GM19328 (cell line): ENCODE measurements around the gene CRISPLD2.

Experiments used
- ATAC-seq: cut with Tn5 transposase; IDR thresholded peaks from one replicate; pipeline ENCODE4 v1.9.1; 2021; ENCODE audit warnings: mild to moderate bottlenecking, moderate library complexity; ENCODE audit not compliant: unreplicated experiment

The CRISPLD2 gene

GRCh38 chr16:84907051-84907450 is 87.3 kb downstream of the CRISPLD2 start:
- ATAC-seq: no peak

DNA sequence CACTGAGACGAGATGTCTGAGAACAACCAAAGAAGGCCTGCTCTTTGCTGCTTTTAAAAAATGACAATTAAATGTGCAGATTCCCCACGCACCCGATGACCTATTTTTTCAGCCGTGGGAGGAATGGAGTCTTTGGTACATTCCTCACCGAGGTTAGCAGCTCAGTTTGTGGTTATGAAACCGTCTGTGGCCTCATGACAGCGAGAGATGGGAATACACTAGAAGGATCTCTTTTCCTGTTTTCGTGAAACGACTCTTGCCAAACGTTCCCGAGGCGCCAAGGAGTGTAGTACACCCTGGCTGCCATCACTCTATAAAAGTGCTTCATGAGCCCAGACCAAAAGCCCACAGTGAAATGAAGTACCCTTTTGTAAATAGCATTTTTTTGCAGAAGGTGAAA is 87.8 kb downstream of the CRISPLD2 start:
- no peak for ATAC-seq

DNA sequence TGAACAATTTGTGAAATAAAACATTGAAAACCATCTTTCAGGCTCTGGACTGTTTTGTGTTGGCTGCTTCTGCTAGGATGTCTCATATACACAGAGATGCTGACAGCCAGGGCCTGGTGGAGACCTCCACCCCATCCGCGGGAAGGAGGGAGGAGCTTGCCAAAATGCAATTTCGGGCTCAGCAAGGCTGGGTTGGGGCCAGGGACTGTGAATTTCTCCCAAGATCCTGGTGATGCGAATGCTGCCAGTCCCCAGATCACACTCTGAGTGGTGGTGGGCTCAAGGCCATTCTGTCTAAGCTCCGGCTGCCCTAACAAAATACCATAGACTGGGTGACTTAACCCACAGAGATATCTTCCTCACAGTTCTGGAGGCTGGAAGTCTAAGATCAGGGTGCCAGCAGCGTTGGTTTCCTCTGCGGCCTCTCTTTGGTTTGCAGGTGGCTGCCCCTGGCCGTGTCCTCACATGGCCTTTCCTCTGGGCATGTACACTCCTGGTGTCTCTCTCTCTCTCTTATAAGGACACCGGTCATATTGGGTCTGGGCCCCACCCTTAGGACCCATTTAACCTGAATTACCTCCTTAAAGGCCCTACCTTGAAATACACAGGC is 89.8 kb downstream of the CRISPLD2 start:
- no peak for ATAC-seq

- ATAC-seq: no peak
These were observed 91.9 kb downstream of the CRISPLD2 start for GRCh38 chr16:84911486-84912216.

DNA sequence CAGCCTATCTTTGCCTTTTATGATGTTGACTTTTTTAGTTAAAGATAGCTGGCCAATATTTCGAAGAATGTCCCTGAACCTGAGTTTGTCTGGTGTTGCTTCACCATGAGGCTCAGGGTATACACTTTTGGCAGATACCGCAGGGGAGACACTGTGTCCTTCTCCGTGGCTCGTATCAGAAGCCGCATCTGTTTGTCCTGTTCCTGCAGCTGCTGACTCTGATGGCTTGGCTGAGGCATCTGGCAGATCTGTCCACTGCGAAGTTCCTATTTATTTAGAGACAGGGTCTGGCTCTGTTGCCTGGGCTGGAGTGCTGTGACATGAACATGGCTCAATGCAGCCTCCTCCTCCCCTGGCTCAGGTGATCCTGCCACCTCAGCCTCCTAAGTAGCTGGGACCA is 93.5 kb downstream of the CRISPLD2 start:
- no peak for ATAC-seq

DNA sequence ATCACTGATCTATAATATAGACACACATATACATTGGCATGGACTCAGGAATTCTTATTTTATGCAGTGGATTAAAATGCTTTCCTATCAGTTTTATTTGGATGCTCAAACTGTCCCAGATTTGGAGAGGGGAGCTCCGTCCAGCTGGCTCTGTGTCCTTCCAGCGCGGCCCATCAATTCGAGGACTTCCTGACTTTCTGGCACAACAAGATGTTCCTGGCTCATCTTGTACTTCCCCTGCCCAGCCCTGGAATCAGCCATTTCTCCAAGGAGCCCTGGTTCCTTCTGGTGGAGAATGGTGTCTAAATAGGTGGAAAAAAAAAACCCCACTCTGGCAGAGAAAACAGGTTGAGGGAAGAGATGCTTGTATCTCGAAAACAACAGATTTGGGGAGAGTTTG is 94.5 kb downstream of the CRISPLD2 start:
- ATAC-seq: no peak

- ATAC-seq: no peak
These were observed 96.4 kb downstream of the CRISPLD2 start for GRCh38 chr16:84916178-84916577.

DNA sequence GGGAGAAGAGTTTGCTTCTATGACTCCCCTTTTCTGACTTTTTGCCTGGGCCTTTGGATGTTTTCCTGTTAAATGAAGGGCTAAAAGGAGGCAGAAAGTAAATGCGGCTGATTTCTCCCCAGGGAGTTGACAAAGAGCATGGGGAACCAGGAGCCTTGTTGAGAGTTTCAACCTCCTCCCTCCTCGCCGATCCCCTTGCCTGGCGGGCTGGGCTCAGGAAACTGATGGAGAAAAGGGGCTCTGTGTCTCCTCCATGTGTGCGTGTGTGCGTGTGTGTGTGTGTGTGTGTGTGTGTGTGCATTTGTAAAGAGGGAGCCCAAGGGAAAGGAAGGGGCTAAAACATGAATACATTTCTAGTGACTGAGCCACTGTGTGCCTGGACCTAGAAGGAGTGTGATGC is 97.1 kb downstream of the CRISPLD2 start:
- no peak for ATAC-seq

DNA sequence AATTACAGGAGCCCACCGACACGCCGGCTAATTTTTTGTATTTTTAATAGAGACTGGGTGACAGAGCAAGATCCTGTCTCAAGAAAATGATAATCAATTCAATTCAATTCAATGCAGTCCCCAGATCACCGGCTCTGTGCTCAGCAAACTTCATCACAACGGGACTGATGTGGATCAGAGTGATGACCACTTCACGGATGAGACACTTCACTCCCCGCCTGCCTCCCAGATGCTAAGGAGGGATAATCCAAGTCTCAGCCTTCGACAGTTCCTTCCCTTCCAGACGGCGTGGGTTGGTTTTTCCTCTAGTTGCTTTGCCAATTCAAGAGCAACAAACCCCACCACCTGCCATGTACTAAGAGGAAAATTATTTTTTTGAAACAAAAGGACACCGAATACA is 97.7 kb downstream of the CRISPLD2 start:
- no peak for ATAC-seq

DNA sequence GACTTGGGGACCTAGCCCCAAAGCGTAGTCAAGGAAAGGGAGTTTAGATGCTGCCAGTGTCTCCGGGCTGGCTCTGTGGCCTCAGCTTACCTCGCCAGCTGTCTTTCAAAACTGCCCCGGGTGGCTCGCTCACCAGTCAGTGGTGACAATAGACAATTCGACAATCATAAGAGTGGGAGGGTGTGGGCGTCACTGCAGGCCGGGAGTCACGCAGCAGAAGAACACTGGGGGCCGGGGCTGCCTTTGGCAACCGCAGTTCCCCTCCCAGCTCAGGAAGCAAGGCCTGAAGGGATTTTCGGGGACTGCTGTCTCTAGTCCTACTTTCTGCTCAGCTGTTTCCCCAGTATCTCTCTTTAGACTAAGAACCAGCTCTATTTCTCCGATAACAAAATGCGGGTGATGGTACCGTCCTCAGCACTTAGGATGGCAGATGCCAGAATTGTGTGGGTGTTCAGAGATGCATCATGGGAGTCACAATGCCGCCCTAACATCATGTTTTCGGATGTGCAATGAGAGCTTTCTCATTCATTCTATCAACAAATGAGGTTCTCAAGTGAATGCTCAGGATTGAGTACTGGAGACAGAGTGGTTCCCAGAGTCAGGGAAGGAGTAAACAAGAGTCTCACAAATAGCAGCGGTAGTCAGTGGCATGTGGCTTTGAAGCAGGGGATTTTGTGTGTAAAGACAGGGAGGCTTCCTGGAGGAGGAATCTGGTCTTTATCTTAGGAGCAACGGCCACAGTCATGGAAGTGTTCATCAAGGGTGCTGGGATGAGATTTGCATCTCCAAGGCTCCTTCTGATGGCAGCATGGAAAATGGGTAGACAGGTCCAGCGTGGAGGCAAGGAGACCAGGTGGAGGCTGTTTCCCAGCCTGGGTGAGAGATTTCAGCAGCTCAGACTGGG is 98.5 kb downstream of the CRISPLD2 start:
- no peak for ATAC-seq

DNA sequence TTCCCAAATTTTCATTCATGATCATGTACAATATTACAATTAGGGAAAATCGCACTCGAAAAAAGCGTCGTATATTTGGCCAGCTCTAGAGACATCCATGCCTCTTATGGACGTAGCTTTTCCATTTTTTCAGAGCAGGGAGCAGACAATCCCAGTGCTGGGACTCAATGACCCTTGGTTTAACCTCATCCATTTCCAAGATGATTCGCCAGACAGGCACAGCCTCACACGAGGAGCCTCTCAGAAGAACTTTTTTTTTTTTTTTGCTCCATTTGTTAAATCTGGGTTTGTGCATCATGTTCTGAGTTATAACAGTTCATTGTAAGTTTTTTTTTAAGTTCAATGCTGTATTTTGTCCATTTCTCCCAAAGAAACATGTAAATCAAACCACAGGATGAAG is 99.5 kb downstream of the CRISPLD2 start:
- ATAC-seq: no peak

DNA sequence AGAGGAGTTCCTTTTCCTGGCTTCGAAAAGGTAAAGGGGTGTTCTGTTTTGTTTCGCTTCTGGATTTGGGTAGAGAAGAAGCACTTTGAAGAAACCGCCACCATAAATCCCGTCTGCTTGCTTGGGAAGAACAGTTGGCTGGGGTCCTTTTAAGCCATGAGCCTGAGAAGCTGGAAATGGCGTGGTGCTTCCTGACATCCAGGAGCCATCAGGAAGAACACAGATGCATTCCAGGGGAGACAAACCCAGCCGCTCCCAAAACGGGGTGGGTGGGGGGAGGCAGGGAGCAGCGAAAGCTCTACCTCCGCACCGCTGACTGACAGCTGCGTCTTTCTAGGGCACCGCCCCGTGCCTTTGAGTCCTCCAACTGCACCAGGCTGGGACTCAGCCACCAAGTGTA is 99.9 kb downstream of the CRISPLD2 start:
- no peak for ATAC-seq

GRCh38 chr16:84920333-84920732 is 100.5 kb downstream of the CRISPLD2 start:
- no peak for ATAC-seq

GRCh38 chr16:84922351-84923120 is 102.8 kb downstream of the CRISPLD2 start:
- no peak for ATAC-seq

DNA sequence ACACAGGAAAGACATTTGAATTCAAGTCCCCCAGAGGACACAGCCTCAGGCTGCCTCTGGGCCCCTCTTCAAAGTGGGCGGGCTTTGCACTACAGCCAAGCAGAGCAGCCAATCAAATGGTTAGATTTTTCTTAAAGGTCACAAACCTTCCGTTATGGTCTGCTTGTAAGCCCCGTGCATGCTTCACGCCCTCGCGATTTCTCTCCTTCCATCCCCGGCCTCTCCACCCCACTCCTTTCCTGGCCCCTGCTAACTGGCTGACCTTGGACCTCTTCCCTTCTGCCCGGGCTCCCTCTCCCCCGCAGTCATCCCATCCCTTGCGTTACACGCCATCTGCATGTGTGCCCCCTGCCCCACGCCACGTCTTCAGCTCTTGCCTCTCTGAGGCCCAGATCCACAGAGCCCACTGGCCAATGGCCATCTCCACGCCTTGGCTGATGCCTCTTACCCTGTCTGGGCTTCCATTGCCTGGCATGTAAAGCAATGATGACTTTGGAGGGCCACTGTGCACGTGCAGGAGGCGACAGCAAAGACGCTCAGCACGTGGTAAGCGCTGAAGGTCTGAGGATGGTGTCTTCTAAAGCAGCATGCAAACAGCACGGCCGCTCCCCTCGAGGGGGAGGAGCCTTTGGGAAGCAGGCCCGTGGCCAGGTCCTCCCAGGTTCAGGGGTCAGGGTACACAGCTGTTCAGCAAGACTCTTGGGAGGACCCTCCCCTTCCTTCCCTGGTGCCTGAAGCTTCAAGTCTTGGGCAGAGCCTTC is 104.7 kb downstream of the CRISPLD2 start:
- ATAC-seq: no peak

- ATAC-seq: no peak
These were observed 105.4 kb downstream of the CRISPLD2 start for GRCh38 chr16:84925092-84925772.

DNA sequence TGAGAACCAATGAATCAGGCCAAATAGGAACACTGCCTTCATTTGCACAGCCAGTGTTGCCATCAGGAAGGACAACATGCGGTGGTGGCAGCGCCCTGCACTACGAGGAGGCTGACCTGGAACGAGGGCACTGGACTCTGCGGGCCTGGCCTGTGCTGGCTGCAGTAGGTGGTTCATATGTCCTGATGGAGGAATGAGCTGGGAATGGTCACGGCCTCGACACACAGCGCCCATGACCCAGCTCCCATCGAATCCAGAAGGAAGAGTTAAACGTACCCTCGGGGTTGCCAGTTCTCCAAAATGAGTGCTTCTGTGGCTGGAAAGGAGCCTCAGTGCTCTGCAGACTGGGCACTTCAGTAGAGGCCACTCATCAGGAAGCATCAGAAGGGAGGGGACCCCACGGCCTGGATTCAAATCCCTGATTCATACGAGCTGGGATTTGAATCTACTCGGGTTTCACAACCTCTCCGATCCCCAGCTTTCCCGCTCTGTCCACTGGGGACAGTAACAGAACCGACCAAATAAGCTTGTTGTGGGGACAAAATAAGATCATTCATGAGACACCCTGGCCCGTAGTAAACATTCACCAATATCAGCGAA is 106.1 kb downstream of the CRISPLD2 start:
- no peak for ATAC-seq

- ATAC-seq: no peak
These were observed 106.7 kb downstream of the CRISPLD2 start for GRCh38 chr16:84926462-84926861.
